ENCODE data around the gene ATIC. TPM values are rescaled to one million over a fixed set of nuclear protein-coding genes. Genes with fewer than 3 reads are reported as not detected.

ATIC gene
- total RNA-seq, 1 donor: 20.3 TPM

DNA sequence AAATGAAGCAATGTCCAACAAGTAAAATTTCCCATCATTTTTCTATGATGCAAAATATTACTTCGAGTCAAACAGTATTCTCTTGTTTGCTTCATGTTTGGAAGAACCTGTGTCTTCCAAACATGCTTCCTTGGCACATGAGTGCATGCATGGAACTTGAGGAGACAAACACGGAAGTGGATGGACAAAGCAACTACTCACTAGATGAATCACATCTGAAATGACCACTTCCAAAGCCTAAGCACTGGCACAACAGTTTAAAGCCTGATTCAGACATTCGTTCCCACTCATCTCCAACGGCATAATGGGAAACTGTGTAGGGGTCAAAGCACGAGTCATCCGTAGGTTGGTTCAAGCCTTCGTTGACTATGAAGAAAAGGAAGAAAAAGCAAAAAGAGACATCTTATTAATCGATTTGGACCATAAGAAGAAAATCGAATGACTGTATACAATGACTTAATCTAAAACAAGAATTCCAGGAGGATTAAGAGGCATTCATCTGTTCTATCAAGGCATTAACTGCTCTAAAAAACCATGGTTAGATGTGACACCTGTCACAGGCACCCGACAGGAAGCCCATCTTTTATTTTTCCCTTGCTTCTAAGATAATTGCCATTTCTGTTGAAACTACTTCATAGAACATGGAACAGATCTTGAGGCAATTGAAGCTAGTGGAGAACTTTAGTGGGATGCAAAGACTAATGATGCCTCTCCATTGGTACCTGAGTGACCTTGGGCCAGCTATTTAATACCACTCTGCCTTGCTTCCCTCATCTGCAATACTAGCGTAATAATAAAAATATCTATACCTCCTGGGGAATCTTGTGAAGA, 56.0 kb downstream of the ATIC start:
- no peak overlapping the region for H3K4me3 ChIP-seq (ENCODE audit: low read depth, low read length)
- TF ChIP-seq, protein P1, sequence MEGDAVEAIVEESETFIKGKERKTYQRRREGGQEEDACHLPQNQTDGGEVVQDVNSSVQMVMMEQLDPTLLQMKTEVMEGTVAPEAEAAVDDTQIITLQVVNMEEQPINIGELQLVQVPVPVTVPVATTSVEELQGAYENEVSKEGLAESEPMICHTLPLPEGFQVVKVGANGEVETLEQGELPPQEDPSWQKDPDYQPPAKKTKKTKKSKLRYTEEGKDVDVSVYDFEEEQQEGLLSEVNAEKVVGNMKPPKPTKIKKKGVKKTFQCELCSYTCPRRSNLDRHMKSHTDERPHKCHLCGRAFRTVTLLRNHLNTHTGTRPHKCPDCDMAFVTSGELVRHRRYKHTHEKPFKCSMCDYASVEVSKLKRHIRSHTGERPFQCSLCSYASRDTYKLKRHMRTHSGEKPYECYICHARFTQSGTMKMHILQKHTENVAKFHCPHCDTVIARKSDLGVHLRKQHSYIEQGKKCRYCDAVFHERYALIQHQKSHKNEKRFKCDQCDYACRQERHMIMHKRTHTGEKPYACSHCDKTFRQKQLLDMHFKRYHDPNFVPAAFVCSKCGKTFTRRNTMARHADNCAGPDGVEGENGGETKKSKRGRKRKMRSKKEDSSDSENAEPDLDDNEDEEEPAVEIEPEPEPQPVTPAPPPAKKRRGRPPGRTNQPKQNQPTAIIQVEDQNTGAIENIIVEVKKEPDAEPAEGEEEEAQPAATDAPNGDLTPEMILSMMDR (IDR thresholded peaks at IDR 0.05; ENCODE audit: insufficient read depth, low read depth, low read length): no peak
- DNase-seq (ENCODE audit: low read depth): no peak

DNA sequence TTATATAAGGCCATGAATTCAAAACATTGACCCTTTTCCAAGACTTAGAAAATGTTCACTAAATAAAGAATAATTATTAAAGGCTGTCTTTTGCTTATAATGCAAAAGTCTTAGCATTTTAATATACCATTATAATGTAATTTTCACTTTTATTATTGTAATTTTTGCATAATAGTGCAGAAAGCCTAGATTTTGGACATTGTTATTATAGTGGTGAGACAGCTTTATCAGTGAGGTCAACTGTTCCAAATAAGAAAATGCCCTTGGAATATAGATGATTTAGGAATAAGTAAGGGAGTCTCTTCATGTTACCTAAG, 56.6 kb downstream of the ATIC start:
- TF ChIP-seq, protein P1 (IDR thresholded peaks at IDR 0.05; ENCODE audit: insufficient read depth, low read depth, low read length): no peak
- no peak overlapping the region for H3K4me3 ChIP-seq (ENCODE audit: low read depth, low read length)
- DNase-seq (ENCODE audit: low read depth): no peak

DNA sequence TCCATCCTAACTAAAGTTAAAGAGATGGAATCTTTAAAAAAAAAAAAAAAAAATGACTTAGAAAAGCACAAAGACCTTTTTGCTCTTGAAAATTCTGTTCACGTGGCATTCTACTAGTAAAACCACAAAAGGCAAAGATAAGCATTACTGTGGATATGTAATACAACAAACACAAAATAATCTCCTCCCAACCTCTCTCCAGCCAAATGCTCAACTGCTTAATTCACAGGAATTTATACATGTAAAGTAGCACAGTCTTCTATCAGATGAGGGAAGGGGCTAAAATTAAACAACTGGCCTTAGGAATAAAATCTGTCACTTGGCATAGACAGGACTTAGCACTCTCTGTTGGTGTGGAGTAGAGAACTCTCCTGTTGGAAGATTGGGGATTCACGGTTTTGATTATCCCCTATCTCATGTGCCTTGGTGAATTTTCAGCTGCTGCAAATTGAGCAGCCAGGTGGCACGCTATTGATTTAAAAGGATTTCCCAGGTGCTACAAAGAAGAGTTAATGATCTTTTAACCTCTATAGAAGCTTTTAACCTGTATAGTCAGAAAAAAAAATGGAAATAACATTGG, 57.4 kb downstream of the ATIC start:
- TF ChIP-seq, protein P1 (IDR thresholded peaks at IDR 0.05; ENCODE audit: insufficient read depth, low read depth, low read length): no peak
- no peak for DNase-seq (ENCODE audit: low read depth)
- H3K4me3 ChIP-seq (ENCODE audit: low read depth, low read length): no peak overlapping the region

DNA sequence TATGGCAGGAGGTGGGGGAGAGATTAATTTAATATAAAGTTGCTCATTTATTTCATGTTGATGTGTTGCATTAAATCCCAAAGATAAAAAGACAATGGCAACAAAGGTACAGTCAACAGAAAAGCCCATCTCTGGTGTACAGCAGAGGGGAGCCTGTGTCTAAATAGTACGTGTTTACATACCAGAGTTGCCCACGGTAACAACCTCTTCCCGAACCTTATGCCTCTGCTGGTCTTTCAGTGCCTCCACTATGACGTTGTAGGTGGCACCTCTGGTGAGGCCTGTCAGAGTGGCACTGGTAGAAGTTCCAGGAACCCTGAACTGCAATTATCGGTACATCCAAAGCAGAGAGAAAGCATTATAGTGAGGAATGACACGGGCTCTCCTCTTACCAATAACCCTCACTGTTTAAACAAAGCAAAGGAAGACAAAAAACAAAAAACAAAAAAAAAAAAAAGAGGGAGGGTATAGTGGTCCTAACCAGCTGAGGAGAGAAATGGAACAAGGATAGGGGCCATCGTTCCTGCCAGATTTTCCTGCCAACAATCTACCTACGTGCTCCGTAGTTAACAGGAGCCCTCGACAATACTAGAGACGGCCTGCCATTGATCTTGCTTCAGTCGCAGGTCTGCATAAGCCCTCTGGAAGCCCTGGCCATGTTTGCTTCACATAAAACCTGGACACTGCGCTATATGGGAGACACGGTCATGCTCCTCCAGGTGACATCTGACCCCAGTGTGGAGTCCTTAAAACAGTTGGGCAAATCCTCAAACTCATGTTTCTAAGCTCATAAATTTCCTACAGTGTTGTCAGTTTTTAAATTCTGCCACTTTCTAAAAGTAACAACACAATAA, 58.5 kb downstream of the ATIC start:
- DNase-seq (ENCODE audit: low read depth): no peak
- TF ChIP-seq, protein P1 (IDR thresholded peaks at IDR 0.05; ENCODE audit: insufficient read depth, low read depth, low read length): no peak
- no peak overlapping the region for H3K4me3 ChIP-seq (ENCODE audit: low read depth, low read length)

DNA sequence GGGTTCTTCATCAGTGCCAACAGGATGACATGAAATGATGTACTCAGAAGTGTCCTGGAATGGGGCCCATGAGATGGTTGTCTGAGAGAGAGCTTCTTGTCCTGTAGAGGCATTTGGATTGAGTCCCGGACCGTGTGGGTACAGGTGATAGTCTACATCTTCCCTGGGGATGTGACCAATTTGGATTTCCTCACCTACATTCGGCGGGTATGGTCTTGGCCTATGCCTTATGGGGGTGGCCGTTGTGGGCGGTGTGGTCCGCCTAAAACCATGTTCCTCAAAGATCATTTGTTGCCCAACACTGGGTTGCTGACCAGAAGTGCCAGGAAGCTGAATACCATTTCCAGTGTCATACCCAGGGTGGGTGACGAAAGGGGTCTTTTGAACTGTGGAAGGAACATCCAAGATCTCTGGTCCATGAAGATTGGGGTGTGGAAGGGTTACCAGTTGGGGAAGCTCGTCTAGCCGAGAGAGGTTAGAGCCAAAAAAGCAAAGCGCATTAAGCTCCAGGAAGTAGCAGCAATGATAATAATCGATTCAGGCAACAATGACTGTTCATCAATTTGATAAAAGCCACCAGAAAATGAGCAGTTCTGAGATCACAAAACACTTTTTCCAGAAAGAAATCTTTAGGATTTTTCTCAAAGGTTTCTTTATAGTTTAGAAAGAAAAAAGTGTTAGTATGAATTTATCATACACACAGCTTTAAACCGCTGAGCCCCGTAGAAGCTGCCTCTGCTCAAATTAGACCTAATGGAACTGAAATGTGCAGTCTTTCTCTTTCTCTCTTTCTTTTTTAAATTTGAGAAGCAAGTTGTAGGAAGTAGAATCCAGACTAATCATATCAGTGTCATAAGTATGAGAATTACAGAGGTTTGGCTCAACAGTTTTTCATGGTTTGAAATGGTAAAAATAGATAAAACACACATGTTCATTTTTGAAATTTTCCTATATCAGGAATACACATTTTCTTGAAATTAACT, 60.3 kb downstream of the ATIC start:
- no peak overlapping the region for H3K4me3 ChIP-seq (ENCODE audit: low read depth, low read length)
- no peak for DNase-seq (ENCODE audit: low read depth)
- TF ChIP-seq, protein P1 (IDR thresholded peaks at IDR 0.05; ENCODE audit: insufficient read depth, low read depth, low read length): no peak

Data from fibroblast of villous mesenchyme (primary cell).